ENCODE measurements around the gene FABP7. TPM values are rescaled to one million over a fixed set of nuclear protein-coding genes. Genes with fewer than 3 reads are reported as not detected.

Gene FABP7
- total RNA-seq, 1 donor from 2014 or later: 7.6 TPM

- H3K27me3 Mint-ChIP-seq: no peaks in the 10 kb centered on the region
- peaks cover 4% of the 10 kb centered on the region for H3K9me3 Mint-ChIP-seq
- peaks cover 10% of the 10 kb centered on the region for H3K4me1 Mint-ChIP-seq (ENCODE audit: unreplicated experiment)
- no peak overlapping the region for H3K27ac Mint-ChIP-seq
- TF ChIP-seq CTCF (conservative IDR thresholded peaks at IDR 0.05): no peak
- no peak for DNase-seq (ENCODE audit: extremely low spot score, unreplicated experiment)
- no peak overlapping the region for H3K4me3 Mint-ChIP-seq
- H3K36me3 Mint-ChIP-seq: no peaks in the 10 kb centered on the region
Measured at GRCh38 chr6:122778302-122778701, 1.2 kb upstream of the FABP7 start.

- DNase-seq (ENCODE audit: extremely low spot score, unreplicated experiment): no peak
- Mint-ChIP-seq H3K4me1 (ENCODE audit: unreplicated experiment) (peaks cover 10% of the 10 kb centered on the region), H3K27me3 (no peaks in the 10 kb centered on the region), H3K4me3 (no peak overlapping the region), H3K36me3 (no peaks in the 10 kb centered on the region), H3K9me3 (peaks cover 4% of the 10 kb centered on the region), H3K27ac (no peak overlapping the region)
- TF ChIP-seq CTCF (conservative IDR thresholded peaks at IDR 0.05): no peak
Measured at GRCh38 chr6:122778985-122779661, 393 bp upstream of the FABP7 start.

GRCh38 chr6:122780114-122780513 lies 598 bp downstream of the FABP7 start:
- no peaks in the 10 kb centered on the region for H3K27me3 Mint-ChIP-seq
- H3K4me1 Mint-ChIP-seq (ENCODE audit: unreplicated experiment): peaks cover 10% of the 10 kb centered on the region
- no peak overlapping the region for H3K4me3 Mint-ChIP-seq
- DNase-seq (ENCODE audit: extremely low spot score, unreplicated experiment): no peak
- H3K27ac Mint-ChIP-seq: no peak overlapping the region
- peaks cover 4% of the 10 kb centered on the region for H3K9me3 Mint-ChIP-seq
- H3K36me3 Mint-ChIP-seq: no peaks in the 10 kb centered on the region
- no peak for TF ChIP-seq CTCF (conservative IDR thresholded peaks at IDR 0.05)

GRCh38 chr6:122781716-122782115 lies 2.2 kb downstream of the FABP7 start:
- no peaks in the 10 kb centered on the region for H3K36me3 Mint-ChIP-seq
- no peak for TF ChIP-seq CTCF (conservative IDR thresholded peaks at IDR 0.05)
- H3K4me1 Mint-ChIP-seq (ENCODE audit: unreplicated experiment): peaks cover 10% of the 10 kb centered on the region
- DNase-seq (ENCODE audit: extremely low spot score, unreplicated experiment): no peak
- H3K27me3 Mint-ChIP-seq: no peaks in the 10 kb centered on the region
- no peak overlapping the region for H3K4me3 Mint-ChIP-seq
- H3K9me3 Mint-ChIP-seq: no peaks in the 10 kb centered on the region
- no peak overlapping the region for H3K27ac Mint-ChIP-seq

GRCh38 chr6:122783401-122783800 lies 3.9 kb downstream of the FABP7 start:
- H3K4me1 Mint-ChIP-seq (ENCODE audit: unreplicated experiment): peaks cover 17% of the 10 kb centered on the region
- no peaks in the 10 kb centered on the region for H3K36me3 Mint-ChIP-seq
- H3K4me3 Mint-ChIP-seq: no peak overlapping the region
- H3K9me3 Mint-ChIP-seq: no peaks in the 10 kb centered on the region
- DNase-seq (ENCODE audit: extremely low spot score, unreplicated experiment): no peak
- no peaks in the 10 kb centered on the region for H3K27me3 Mint-ChIP-seq
- TF ChIP-seq CTCF (conservative IDR thresholded peaks at IDR 0.05): no peak
- H3K27ac Mint-ChIP-seq: no peak overlapping the region

Data from type B pancreatic cell (in vitro differentiated cells).